Activated T-cell treated with anti-CD3 and anti-CD28 coated beads, Interleukin-2, amount 50 U/mL, for 24 hours (primary cell): ENCODE data around the gene ALS2.

Source experiments
- DNase-seq: peaks from one replicate; pipeline ENCODE4 v3.0.0-alpha.2; 2020
- H3K27ac Mint-ChIP-seq: 2 replicates; pipeline ENCODE4 v1.8.0; 2020; ENCODE audit warnings: mild to moderate bottlenecking, mixed read lengths
- H3K27me3 Mint-ChIP-seq: 2 replicates; pipeline ENCODE4 v1.8.0; 2020; ENCODE audit warnings: mixed read lengths
- H3K36me3 Mint-ChIP-seq: 2 replicates; pipeline ENCODE4 v1.8.0; 2020; ENCODE audit warnings: low read depth, mixed read lengths
- H3K4me1 Mint-ChIP-seq: 2 replicates; pipeline ENCODE4 v1.8.0; 2020; ENCODE audit warnings: low read depth, mixed read lengths
- H3K4me3 Mint-ChIP-seq: 2 replicates; pipeline ENCODE4 v1.8.0; 2020; ENCODE audit warnings: mild to moderate bottlenecking, moderate library complexity, mixed read lengths
- H3K9me3 Mint-ChIP-seq: 2 replicates; pipeline ENCODE4 v1.8.0; 2020; ENCODE audit warnings: mixed read lengths

ALS2 gene

GRCh38 chr2:201660293-201660895 is 120.3 kb downstream of the ALS2 start:
- Mint-ChIP-seq H3K27me3 (no peaks in the 10 kb centered on the region), H3K4me1 (no peaks in the 10 kb centered on the region), H3K9me3 (no peaks in the 10 kb centered on the region), H3K4me3 (no peak overlapping the region), H3K36me3 (no peaks in the 10 kb centered on the region), H3K27ac (no peak overlapping the region)
- no peak for DNase-seq

DNA sequence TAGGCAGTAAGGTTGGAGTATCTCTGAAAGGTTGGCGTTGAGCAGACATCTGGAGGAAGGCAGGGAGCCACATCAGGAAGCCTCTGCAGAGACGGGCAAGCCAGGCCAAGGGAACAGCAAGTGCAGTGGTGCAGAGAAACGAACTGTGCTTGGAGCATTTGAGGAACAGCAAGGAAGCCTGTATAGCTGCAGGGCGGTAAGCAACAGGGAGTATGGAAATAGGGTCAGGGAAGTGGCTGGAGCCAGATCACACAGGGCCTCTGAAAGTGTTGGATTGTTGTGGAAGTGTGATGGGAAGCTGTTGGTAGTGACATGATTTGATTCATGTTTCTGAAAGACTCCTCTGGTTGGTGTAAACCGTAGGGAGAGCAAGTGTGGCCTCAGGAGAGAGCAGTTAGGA is 124.0 kb downstream of the ALS2 start:
- no peak overlapping the region for H3K27ac Mint-ChIP-seq
- DNase-seq: no peak
- H3K36me3 Mint-ChIP-seq: no peaks in the 10 kb centered on the region
- peaks cover 9% of the 10 kb centered on the region for H3K27me3 Mint-ChIP-seq
- H3K4me1 Mint-ChIP-seq: peaks cover 4% of the 10 kb centered on the region
- H3K9me3 Mint-ChIP-seq: no peaks in the 10 kb centered on the region
- no peak overlapping the region for H3K4me3 Mint-ChIP-seq

DNA sequence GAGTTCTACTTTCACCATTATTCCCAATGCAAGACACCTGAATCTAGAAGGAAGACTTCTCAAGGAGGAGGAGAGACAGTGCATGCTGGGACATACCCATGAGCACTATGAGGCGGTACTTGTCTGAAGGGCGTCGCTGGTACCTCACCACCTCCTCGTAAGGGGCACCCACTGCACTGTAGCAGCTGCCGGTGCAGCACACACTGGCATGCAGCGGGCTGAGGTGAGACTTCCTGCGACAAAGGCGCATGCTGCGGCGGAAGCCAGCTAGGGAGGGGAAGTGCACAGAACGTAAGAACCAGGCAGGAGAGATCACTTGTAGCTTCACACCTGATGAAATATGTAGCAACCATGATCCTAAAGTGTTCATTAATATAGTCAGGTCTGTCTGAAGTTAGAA is 124.6 kb downstream of the ALS2 start:
- peaks cover 11% of the 10 kb centered on the region for H3K27me3 Mint-ChIP-seq
- H3K27ac Mint-ChIP-seq: no peak overlapping the region
- H3K9me3 Mint-ChIP-seq: no peaks in the 10 kb centered on the region
- DNase-seq: no peak
- H3K4me3 Mint-ChIP-seq: no peak overlapping the region
- peaks cover 4% of the 10 kb centered on the region for H3K4me1 Mint-ChIP-seq
- no peaks in the 10 kb centered on the region for H3K36me3 Mint-ChIP-seq

DNA sequence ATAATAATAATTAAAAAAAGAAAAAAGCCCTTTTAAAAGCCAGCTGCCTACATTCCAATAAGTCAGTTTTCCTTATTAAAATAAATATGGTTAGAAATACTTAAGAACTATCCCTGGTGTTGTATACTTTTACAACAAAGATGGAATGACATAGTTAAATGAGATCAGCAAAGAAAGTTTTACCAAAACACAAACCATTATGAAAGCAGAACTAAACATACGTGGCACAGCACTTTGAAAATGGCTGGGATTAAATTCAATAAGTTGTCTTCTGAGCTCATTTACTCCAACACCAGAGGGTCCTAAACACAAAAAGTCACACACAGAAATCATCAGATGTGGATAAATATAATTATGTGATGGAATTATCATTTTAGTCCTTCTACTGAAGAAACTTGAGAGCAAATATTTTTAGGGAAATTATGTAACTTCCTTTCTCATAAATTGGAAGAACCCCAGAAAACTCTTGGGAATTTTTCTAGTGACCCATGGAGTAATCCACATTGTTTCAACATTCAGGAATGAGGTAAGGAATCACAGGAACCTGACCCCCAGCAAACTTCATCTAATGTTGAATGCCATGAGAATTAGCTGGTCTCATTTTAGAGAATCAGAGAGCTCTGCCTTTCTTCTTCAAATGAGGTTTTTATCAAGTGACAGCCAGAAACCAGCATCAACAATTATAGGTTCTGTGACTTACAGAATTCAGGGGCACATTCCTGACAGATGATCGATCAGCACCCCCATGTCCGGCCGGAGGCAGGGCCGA is 125.9 kb downstream of the ALS2 start:
- Mint-ChIP-seq H3K27ac (no peak overlapping the region), H3K36me3 (no peaks in the 10 kb centered on the region), H3K9me3 (no peaks in the 10 kb centered on the region), H3K4me3 (no peak overlapping the region), H3K27me3 (peaks cover 18% of the 10 kb centered on the region), H3K4me1 (peaks cover 4% of the 10 kb centered on the region)
- no peak for DNase-seq

- no peaks in the 10 kb centered on the region for H3K9me3 Mint-ChIP-seq
These were observed 127.5 kb downstream of the ALS2 start for GRCh38 chr2:201653221-201653620.

More at GRCh38 chr2:201653221-201653620, 127.5 kb downstream of the ALS2 start:
- Mint-ChIP-seq H3K4me3 (no peak overlapping the region), H3K4me1 (peaks cover 4% of the 10 kb centered on the region), H3K36me3 (no peaks in the 10 kb centered on the region), H3K27me3 (peaks cover 18% of the 10 kb centered on the region), H3K27ac (no peak overlapping the region)
- DNase-seq: no peak
